NCI-H526 treated with DMSO at 0.1 percent for 48 hours (cell line): ENCODE data around the gene MCC.

ENCODE experiments used
- DNase-seq: peaks from one replicate; lab custom pipeline; 2025; lab: John Stamatoyannopoulos, UW

Gene MCC

DNA sequence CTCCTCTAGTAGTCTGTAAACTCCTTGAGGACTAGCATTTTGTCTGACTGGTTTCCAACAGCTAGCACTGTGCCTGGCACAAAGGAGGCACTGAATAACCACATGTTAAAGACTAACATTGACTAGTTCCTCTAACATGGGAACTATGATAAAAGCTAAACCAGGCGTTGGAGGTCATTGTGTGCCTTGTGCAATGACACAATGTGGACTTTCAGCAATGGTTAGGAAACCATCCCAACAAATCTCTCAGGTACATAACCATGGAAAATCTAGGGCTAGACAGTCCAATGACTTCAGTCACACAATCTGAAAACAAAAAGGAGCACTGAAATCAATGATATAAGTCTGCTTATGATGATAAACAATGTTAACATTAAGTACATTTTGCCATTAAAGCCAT is 311.0 kb downstream of the MCC start:
- DNase-seq: no peak

- no peak for DNase-seq
Measured at GRCh38 chr5:113176734-113177133, 311.5 kb downstream of the MCC start.

DNA sequence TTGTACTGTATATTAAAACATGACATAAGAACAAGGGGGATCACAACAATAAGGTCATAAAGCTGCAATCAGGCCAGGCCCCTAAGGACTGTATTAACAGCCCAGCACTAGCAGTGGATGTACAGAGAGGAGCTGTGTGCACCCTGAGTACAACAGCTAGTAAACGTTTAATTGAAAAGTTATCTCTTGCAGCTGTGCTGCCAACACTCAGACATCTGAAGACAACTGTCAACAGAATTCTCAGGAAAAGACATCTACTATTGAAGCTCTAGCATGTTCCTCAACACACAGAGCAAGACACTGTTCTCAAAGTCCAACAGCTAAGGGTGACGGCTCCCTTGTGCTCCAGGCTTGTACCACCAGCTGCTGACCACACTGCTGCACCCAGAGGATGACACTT is 312.1 kb downstream of the MCC start:
- DNase-seq: no peak

GRCh38 chr5:113172231-113172826 is 315.9 kb downstream of the MCC start:
- DNase-seq: no peak

DNA sequence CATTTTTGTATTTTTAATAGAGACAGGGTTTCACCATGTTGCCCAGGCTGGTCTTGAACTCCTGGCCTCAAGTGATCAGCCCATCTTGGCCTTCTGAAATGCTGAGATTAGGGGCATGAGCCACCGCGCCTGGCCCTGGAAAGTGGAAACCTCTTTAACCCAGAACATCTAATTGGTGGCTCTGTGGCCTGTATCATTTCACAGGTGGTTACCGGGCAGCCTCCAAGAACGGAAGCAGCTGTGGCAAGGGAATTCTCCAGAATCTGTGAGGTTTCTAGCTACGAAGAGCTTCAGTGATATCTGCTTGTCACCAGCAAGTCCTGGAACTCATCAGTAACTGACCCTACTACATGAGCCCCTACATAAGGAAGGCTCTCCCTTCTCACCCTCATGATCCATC is 316.7 kb downstream of the MCC start:
- no peak for DNase-seq

DNA sequence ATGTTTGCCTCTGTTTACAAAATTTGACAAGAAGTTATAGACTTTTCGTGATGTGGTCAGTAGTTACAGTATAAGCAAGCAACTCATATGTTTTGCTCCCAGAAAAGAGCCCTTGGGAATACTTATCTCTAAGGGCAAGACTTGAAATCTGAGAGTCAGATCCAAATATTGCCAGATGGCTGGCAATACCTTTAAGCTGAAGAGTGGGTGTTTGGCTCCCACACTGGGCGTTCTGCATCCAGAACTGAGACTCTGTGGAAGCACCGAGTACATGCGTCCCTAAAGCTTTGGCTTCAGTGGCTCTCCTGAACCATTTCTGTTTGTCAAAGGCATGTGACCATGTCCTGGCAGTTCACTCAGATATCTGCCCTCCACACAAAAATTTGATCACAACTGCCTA is 317.5 kb downstream of the MCC start:
- DNase-seq: no peak

- DNase-seq: no peak
Measured at GRCh38 chr5:113169720-113170119, 318.5 kb downstream of the MCC start.

- DNase-seq: no peak
Measured at GRCh38 chr5:113167985-113168384, 320.3 kb downstream of the MCC start.

GRCh38 chr5:113166852-113167366 is 321.3 kb downstream of the MCC start:
- DNase-seq: no peak

DNA sequence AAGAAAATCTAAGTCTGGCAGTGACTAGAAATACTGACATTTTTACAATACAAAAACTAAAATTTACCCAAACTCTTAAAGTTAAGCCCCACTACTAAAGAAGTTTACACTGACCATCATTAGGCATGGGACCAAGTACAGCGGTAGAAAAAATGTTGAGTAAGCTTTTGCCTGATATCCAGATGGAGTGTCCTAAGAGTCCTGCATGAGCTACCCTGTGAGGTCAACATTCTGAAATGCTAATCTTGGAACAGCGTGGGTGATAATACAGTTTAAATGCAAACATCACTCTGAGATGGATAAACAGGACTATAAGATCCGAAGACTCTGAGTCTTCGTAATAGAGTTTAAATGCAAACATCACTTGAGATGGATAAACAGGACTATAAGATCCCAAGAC is 322.0 kb downstream of the MCC start:
- DNase-seq: no peak

DNA sequence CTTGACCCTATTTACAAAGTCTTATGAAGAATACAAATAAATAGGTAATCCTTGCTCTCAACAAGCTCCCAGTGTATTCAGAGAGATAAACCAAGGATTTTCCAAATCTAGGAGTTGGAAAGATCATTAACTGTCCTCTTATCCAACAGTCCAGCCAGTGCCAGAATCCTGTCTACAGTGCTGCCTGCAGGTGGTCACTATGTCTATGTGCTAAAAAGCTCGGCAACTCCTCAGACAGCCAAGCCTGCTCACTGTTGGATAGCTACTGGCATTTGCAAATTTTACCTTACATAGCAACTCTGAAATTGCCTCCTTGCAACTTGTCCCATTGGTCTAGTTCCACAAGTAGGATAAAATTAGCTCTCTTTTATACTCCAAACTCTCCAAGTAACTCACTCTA is 324.2 kb downstream of the MCC start:
- no peak for DNase-seq

DNA sequence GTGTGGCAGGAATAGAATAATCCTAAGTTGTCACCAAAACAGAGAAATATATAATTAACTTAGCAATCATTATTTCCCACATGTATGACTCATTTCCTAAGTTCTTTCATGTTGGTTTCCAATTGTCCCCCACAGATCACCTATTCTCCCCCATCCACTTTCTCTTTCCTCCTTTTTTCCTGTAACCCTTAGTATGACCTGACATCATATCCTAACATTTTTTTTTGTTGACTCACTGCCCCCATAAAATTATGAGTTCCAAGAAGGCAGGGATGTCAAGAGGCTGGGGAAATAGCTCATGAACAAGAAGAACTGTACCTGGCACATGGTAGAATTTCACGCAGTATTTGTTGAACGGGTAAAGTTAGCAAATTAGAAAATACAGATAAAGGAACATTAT is 324.9 kb downstream of the MCC start:
- no peak for DNase-seq

DNA sequence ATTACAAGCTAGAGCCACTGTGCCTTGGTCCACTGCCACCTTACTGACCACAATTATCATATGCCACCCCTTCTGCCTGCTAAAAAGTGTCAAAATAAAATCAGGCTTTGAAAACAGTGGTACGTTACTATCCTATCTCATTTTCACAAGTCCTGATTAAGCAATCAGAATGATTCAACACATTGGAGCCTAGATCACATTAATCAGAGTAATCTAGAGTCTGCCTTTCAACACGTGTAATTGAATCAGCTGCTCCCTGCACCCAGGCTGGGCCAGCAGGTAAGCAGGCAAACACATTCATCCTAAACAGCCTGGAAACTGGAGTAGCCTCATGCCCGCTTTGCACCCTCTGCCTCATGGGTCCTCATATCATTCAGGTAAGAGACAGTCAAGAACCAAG is 325.5 kb downstream of the MCC start:
- DNase-seq: no peak

GRCh38 chr5:113162208-113162607 is 326.0 kb downstream of the MCC start:
- DNase-seq: no peak

DNA sequence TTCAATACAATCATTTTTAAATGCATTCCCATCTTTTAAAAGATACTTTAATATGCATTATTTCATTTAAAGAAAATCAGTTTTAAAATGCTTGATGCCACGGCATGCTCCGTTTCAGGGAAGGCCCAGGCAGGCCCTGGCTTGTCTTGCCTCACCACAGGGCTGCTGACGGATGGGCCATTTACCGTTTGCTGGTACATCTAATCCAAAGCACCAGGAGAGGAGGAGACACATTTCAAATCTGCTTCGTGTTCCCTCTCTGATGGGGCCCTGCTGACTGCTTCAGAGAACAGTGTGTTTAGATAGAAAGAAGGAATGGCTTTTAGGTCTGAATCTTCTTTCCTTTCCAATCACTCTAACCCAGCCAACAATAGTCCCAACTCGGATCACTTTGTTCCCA is 326.4 kb downstream of the MCC start:
- no peak for DNase-seq

DNA sequence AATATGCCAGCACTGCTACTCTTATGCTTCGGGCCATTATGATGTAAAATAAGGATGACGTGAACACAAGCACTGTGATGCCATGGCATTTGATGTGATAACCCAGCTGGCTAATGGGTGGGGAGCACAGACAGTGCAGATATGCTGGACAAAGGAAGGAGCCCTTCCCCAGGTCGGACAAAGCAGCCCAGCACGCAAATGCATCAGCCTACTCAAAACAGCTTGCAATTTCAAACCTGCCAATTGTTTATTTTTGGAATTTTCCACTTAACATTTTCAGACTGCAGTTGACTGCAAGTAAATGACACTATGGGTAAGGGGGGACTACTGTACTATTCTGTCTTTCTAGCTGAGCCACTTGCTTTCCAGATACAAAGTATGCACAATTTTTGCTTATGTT is 330.4 kb downstream of the MCC start:
- no peak for DNase-seq

DNA sequence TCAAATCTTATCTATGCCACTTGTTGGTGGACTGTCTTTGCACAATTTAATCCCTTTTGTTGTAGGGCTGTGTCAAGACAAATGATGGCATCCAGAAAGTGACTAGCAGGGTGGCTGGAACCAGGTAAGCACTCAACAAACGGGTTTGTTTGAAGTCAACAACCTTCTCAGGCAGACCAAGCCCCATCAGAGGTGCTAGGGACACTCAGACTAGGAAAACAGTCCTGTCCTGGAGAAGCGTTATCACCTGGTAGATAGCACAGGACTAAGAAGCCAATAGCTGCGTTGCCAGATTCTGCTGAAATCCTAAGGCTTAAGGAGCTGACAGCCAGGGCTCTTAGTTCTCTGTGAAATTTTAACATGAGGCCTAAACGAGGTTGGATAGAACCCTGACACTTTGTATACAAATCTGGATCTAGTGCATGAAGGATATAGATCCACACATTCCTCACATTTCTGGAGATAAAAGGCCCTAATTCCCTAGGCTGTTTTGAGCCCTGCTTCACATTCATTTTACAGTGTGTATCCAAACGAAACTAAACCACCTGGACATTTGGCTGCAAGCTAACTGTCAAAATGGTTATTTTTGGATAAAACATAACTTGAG is 331.9 kb downstream of the MCC start:
- no peak for DNase-seq

- no peak for DNase-seq
Measured at GRCh38 chr5:113153512-113154097, 334.6 kb downstream of the MCC start.

- DNase-seq: no peak
Measured at GRCh38 chr5:113152380-113152740, 335.9 kb downstream of the MCC start.

- DNase-seq: no peak
Measured at GRCh38 chr5:113151641-113152379, 336.4 kb downstream of the MCC start.

GRCh38 chr5:113150821-113151220 is 337.4 kb downstream of the MCC start:
- no peak for DNase-seq

GRCh38 chr5:113150221-113150620 is 338.0 kb downstream of the MCC start:
- no peak for DNase-seq

DNA sequence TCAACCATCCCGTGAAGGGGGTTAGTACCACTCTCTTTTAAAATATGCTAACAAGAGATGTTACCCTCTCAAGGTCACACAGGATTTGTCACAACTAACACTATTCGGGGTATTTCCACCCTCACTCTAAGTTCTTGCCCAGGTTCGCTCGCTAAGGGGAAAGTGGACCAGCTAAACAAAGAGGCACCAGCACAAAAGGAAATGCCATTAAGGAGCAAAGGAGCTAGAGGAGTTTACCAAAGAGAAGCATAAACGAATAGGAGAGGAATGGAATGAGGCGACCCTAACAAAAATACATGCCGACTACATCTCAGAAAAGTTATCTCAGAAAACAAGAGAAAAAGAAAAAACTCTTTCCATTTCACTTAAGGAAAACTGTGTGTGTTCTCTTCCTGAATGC is 340.7 kb downstream of the MCC start:
- no peak for DNase-seq
